Measurements from ENCODE around the gene SLC5A6.

The SLC5A6 gene

GRCh38 chr2:27211943-27212625 is at the start of gene SLC5A6, which contains the start of gene ATRAID:
Gene SLC5A6, minus strand, starts transcription at chr2:27212268. Its CDS starts 4,618 bp downstream, at chr2:27207650.
Gene ATRAID, plus strand, starts transcription at chr2:27212041. Its CDS starts 328 bp downstream, at chr2:27212369.
- DNase-seq (ENCODE audit: low read depth in 3 of 3), result peak; percentile 74 to 80 (median 80)

DNA sequence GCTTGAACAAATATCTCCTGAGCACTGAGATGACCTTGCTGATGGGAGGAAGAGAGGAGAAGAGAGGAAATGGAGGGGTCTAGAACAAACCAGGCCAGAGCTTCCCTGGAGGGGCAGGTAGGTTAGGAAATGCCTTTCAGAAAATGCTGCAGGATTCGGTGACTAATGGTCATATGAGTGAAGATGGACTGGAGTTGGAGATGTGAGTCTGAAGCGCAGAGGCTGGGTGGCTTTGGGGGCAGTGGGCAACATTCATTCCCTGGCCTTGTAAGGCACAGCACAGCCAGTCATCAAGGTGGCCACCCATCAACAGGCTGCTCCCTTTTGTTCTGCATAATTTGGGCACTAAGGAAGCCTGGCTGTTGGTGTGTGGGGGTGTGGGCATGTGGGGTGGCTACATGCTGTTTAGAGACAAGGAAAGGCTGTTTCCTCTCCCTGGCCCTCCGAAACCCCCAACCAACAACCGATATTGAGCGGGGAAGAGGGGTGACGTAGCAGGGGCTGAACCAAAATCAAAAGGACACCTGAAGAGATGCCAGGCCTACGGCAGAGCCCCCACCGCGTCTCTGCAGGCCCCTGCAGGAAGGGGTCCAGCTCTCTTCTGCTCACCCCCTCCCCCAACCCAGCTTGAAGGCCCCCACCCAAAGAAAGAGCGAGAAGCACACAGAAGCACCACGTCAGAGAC is 49.3 kb upstream of the SLC5A6 start:
- DNase-seq (ENCODE audit: low read depth in 3 of 3), result no peak

GRCh38 chr2:27258051-27258450 is 46.0 kb upstream of the SLC5A6 start:
- DNase-seq (ENCODE audit: low read depth in 3 of 3), result no peak

DNA sequence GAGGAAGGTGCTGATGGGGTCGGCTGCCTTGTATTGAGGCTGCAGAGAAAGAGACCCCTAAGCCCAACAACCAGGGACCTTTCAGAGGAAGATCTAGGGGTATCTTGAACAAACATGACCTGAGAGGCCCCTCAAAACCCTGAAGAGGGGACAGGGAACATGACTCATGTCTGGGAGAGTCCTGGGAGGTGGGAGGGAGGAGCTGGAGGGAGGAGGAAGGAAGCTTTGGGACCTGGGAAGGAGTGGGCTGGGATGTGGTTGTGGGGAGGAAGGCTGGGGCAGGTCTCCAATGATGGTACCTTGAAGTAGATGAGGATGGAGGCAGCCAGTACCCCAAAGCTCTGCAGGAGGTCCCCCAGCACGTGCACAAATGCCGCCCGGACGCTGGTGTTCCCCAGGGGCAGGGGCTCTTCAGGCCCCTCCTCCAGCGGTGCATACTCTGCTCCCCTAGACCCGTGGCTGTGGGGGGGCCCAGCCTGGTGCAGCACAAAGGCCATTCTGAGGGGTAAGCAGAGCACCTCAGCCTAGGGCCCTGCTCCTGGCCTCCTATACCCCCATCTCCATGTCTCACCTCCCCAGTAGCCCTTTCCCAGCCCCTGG is 44.9 kb upstream of the SLC5A6 start:
- DNase-seq (ENCODE audit: low read depth in 3 of 3), result no peak

DNA sequence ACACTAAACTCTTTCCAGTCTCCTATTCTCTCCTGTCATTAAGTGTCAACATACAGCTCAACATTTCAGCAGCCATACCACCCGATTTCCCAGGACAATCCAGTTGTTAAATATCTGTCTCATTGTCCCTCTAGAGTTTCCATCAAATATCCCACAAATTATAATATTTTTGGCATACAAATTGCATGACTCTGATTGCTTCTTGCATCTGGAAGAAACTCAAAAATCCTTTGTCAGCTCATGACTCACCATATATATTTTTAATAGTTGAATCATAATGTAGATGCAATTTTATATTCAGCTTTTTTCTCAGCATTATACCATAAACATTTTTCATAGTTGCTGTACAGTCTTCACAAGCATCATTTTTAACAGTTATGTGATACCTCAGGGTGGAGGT is 43.6 kb upstream of the SLC5A6 start:
- DNase-seq (ENCODE audit: low read depth in 3 of 3), result no peak

DNA sequence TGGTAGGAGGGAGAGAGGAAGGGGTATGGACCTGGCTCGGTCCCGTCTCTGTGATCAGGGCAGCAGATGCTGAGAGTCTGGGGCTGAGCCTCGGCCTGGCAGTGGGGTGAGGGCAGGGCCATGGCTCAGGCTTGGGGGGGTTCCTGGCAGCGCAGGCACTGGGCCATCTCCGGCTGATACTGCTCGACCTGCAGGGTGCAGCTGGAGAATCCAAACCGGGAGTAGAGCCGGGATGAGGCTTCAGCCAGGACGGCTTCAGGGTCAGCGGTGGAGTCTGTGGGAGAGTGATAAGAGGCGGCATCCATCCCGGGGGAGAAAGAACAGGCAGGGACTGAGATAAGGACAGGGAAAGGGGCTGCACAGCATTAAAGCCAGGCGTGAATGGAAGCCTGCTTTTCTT is 43.1 kb upstream of the SLC5A6 start:
- no peak for DNase-seq (ENCODE audit: low read depth in 3 of 3)

DNA sequence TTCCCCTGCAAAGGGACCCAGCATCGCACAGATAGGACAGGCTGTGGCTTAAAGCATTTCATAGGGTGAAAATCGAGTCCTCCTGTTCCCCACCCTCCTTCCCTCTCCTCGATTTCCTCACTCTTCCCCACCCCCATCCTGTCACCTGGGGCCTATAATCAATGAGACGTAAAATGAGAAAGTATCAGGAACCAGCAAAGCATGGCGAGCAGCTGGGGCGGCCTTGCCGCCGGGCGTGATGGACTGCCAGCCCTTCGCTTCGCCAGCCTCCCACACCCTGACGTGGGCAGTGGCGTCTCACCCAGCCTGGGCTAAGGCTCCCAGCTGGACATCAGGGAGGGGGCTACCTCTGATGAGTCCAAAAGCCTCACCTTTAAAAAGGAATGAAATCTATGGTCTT is 39.7 kb upstream of the SLC5A6 start:
- DNase-seq (ENCODE audit: low read depth in 3 of 3), result no peak

- DNase-seq (ENCODE audit: low read depth in 3 of 3), result no peak
Measured at GRCh38 chr2:27250652-27251379, 38.7 kb upstream of the SLC5A6 start.

DNA sequence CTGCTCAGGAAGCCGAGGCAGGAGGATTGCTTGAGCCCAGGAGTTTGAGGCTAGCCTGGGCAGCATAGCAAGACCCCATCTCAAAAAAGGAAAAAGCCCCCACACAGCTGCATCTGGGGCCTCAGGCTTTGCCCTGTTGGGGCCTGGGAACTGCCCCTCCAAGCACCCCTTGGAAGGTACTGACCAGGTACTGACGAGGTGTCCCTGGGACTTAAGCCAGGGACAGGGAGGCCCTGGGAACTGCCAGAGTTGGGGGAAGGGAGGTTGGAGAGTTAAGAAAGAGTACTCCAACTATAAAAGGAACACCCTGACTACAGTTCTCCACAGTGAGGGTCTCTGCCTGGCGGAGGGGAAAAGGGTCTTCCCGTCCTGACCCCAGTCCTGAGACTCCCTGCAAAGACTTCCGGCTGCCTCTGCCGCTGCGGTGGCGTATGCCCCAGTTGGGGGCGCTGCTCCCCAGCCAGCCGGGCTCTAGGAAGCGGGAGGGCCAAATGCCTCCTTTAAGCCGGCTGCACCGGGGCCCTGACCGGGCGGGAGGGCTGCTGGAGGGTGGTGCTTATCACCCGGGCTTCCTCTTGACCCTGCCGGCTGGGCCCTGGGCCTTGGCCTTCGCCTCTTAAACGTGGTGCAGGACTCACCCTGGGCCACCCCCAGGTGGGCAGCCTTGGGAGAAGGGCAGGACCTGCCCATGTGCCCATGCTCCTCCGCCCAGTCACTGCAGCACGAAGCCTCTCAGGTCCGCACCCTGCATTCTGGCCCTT is 38.0 kb upstream of the SLC5A6 start:
- no peak for DNase-seq (ENCODE audit: low read depth in 3 of 3)

- no peak for DNase-seq (ENCODE audit: low read depth in 3 of 3)
Measured at GRCh38 chr2:27249159-27249890, 37.3 kb upstream of the SLC5A6 start.

GRCh38 chr2:27247893-27248292 is 35.8 kb upstream of the SLC5A6 start:
- no peak for DNase-seq (ENCODE audit: low read depth in 3 of 3)

DNA sequence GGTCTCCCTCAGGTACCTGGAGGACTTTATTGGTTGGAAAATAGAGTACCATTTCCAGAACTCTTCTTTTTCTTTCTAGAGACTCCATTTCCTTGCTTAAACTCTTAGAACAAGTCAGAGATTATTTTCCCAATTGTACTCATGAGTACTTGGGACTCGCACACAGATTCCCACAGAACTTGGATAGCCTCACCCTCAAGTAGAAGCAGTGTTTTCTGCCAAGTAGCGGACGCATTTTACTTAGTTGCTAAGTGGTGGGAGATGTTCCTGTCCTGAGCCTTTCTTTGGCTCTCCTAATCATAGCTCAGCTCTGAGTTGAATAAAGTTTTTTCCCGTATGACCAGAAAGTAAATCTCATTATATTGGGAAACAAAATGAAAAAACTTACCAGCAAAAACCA is 33.6 kb upstream of the SLC5A6 start:
- DNase-seq (ENCODE audit: low read depth in 3 of 3), result no peak

DNA sequence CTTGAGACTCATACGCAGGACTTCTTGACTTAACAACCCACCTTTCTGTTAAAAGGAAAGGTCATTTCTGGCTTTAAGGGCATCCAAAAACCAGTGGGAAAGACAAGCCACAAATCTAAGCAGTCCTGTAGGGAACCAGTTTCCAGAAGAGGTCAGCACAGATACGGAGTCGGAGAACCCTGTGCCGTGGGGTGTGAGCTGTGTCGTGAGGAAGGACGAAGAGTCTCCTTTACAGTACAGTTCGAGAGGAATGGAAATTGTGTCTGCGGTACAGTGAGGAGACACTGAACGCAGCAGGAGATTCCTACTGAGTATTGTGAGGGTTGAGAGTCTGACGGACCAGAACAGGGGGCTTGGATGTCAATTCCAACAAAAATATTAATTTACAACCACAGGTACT is 33.0 kb upstream of the SLC5A6 start:
- DNase-seq (ENCODE audit: low read depth in 3 of 3), result no peak

DNA sequence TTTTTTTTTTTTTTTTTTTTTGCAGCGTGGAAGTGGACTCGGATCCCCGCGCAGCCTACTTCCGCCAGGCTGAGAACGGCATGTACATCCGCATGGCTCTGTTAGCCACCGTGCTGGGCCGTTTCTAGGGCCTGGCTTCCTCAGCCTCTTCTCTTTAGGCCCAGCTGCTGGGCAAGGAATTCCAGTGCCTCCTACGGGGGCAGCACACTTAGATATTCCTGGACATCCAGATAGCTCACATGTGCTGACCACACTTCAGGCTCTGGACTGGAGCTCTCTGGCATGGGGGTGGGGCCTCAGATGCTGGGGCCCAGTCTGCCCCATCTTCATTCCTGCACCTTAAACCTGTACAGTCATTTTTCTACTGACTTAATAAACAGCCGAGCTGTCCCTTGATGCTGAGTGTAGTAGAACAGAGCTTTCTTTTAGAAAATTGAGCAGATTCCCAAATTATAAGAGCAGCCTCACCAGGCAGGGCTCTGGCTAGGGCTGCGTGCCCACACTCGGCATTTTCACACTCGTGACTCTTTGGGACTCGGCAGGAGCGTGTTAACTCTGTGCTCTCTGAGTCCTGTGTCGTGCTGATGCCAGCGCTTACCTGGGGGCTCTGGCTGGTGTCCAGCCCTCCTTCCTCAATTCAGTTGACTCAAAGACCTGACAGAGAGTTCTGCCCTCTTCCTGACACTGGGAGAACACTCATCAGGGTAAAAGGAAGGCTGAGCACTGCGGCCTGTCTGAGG is 31.5 kb upstream of the SLC5A6 start:
- DNase-seq (ENCODE audit: low read depth in 3 of 3), result no peak

DNA sequence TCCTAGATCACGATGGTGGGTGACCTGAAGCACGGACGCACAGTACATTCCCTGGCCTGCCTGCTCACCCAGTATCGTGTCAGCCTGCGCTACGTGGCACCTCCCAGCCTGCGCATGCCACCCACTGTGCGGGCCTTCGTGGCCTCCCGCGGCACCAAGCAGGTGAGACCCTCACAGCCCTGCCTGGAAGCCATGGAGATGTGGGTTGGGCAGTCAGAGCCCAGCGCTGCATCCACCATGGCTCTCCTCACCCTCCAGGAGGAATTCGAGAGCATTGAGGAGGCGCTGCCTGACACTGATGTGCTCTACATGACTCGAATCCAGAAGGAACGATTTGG is 30.5 kb upstream of the SLC5A6 start:
- DNase-seq (ENCODE audit: low read depth in 3 of 3), result no peak

- no peak for DNase-seq (ENCODE audit: low read depth in 3 of 3)
Measured at GRCh38 chr2:27241761-27242613, 29.9 kb upstream of the SLC5A6 start.

GRCh38 chr2:27240406-27240805 is 28.3 kb upstream of the SLC5A6 start:
- DNase-seq (ENCODE audit: low read depth in 3 of 3), result no peak

DNA sequence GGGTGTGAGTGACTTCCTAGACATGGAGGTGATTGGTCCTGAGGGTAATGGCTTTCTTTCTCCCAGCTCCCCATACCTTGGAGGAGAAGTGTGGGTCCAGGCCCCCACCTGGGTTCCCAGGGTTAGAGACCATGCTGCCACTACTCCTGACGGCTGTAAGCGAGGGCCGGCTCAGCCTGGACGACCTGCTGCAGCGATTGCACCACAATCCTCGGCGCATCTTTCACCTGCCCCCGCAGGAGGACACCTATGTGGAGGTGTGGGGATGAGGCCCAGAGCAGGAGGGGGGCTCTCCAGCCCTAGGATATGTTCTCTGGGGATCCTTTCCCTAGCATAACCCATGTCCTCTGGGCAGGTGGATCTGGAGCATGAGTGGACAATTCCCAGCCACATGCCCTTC is 26.9 kb upstream of the SLC5A6 start:
- no peak for DNase-seq (ENCODE audit: low read depth in 3 of 3)

- DNase-seq (ENCODE audit: low read depth in 3 of 3), result no peak
Measured at GRCh38 chr2:27237341-27237945, 25.4 kb upstream of the SLC5A6 start.

All from stimulated activated CD4-positive, alpha-beta T cell treated with anti-CD3 and anti-CD28 coated beads, TNF-alpha, amount 100 ng/mL, for 4 hours (primary cell).